ENCODE results near the gene NBR1.

The NBR1 gene

GRCh38 chr17:43213545-43213944 lies 42.5 kb downstream of the NBR1 start:
- FAIRE-seq (no peak), DNase-seq (ENCODE audit: insufficient read length, low spot score) (no peak)
- TF ChIP-seq POLR2AphosphoS5 (IDR thresholded peaks at IDR 0.05; ENCODE audit: low read depth, low read length) (no peak), SPI1 (IDR thresholded peaks at IDR 0.05; ENCODE audit: low read depth, low read length) (no peak), TAF1 (IDR thresholded peaks at IDR 0.05; ENCODE audit: low read depth, low read length) (no peak), PAX5 (IDR thresholded peaks at IDR 0.05; ENCODE audit: insufficient read depth, low read length, severe bottlenecking) (no peak), POU2F2 (IDR thresholded peaks at IDR 0.05; ENCODE audit: low read depth, low read length) (no peak), POLR2A (IDR thresholded peaks at IDR 0.05; ENCODE audit: low read depth, low read length) (no peak)

GRCh38 chr17:43215341-43215740 lies 44.3 kb downstream of the NBR1 start:
- no peak for TF ChIP-seq POLR2A (IDR thresholded peaks at IDR 0.05; ENCODE audit: low read depth, low read length)
- TF ChIP-seq POU2F2 (IDR thresholded peaks at IDR 0.05; ENCODE audit: low read depth, low read length), result no peak
- TF ChIP-seq TAF1 (IDR thresholded peaks at IDR 0.05; ENCODE audit: low read depth, low read length), result no peak
- no peak for TF ChIP-seq SPI1 (IDR thresholded peaks at IDR 0.05; ENCODE audit: low read depth, low read length)
- no peak for TF ChIP-seq PAX5 (IDR thresholded peaks at IDR 0.05; ENCODE audit: insufficient read depth, low read length, severe bottlenecking)
- TF ChIP-seq POLR2AphosphoS5 (IDR thresholded peaks at IDR 0.05; ENCODE audit: low read depth, low read length), result no peak
- DNase-seq (ENCODE audit: insufficient read length, low spot score), result no peak
- no peak for FAIRE-seq

- FAIRE-seq, result no peak
- TF ChIP-seq POU2F2 (IDR thresholded peaks at IDR 0.05; ENCODE audit: low read depth, low read length), result no peak
- no peak for TF ChIP-seq PAX5 (IDR thresholded peaks at IDR 0.05; ENCODE audit: insufficient read depth, low read length, severe bottlenecking)
- no peak for TF ChIP-seq SPI1 (IDR thresholded peaks at IDR 0.05; ENCODE audit: low read depth, low read length)
- TF ChIP-seq POLR2AphosphoS5 (IDR thresholded peaks at IDR 0.05; ENCODE audit: low read depth, low read length), result no peak
- TF ChIP-seq POLR2A (IDR thresholded peaks at IDR 0.05; ENCODE audit: low read depth, low read length), result no peak
- TF ChIP-seq TAF1 (IDR thresholded peaks at IDR 0.05; ENCODE audit: low read depth, low read length), result no peak
- DNase-seq (ENCODE audit: insufficient read length, low spot score), result no peak
Measured at GRCh38 chr17:43216369-43216761, 45.4 kb downstream of the NBR1 start.

GRCh38 chr17:43216762-43217613 lies 46.0 kb downstream of the NBR1 start:
- TF ChIP-seq POLR2AphosphoS5 (IDR thresholded peaks at IDR 0.05; ENCODE audit: low read depth, low read length) (no peak), POU2F2 (IDR thresholded peaks at IDR 0.05; ENCODE audit: low read depth, low read length) (no peak), SPI1 (IDR thresholded peaks at IDR 0.05; ENCODE audit: low read depth, low read length) (no peak), PAX5 (IDR thresholded peaks at IDR 0.05; ENCODE audit: insufficient read depth, low read length, severe bottlenecking) (no peak), TAF1 (IDR thresholded peaks at IDR 0.05; ENCODE audit: low read depth, low read length) (no peak), POLR2A (IDR thresholded peaks at IDR 0.05; ENCODE audit: low read depth, low read length) (no peak)
- DNase-seq (ENCODE audit: insufficient read length, low spot score) (no peak), FAIRE-seq (no peak)

- TF ChIP-seq PAX5 (IDR thresholded peaks at IDR 0.05; ENCODE audit: insufficient read depth, low read length, severe bottlenecking), result no peak
- no peak for TF ChIP-seq POU2F2 (IDR thresholded peaks at IDR 0.05; ENCODE audit: low read depth, low read length)
- TF ChIP-seq POLR2AphosphoS5 (IDR thresholded peaks at IDR 0.05; ENCODE audit: low read depth, low read length), result no peak
- TF ChIP-seq TAF1 (IDR thresholded peaks at IDR 0.05; ENCODE audit: low read depth, low read length), result no peak
- TF ChIP-seq SPI1 (IDR thresholded peaks at IDR 0.05; ENCODE audit: low read depth, low read length), result no peak
- TF ChIP-seq POLR2A (IDR thresholded peaks at IDR 0.05; ENCODE audit: low read depth, low read length), result no peak
- FAIRE-seq (no peak), DNase-seq (ENCODE audit: insufficient read length, low spot score) (no peak)
Measured at GRCh38 chr17:43217614-43218087, 46.6 kb downstream of the NBR1 start.

GRCh38 chr17:43219001-43219400 lies 48.0 kb downstream of the NBR1 start:
- FAIRE-seq (no peak), DNase-seq (ENCODE audit: insufficient read length, low spot score) (no peak)
- TF ChIP-seq SPI1 (IDR thresholded peaks at IDR 0.05; ENCODE audit: low read depth, low read length) (no peak), TAF1 (IDR thresholded peaks at IDR 0.05; ENCODE audit: low read depth, low read length) (no peak), POU2F2 (IDR thresholded peaks at IDR 0.05; ENCODE audit: low read depth, low read length) (no peak), POLR2AphosphoS5 (IDR thresholded peaks at IDR 0.05; ENCODE audit: low read depth, low read length) (no peak), POLR2A (IDR thresholded peaks at IDR 0.05; ENCODE audit: low read depth, low read length) (no peak), PAX5 (IDR thresholded peaks at IDR 0.05; ENCODE audit: insufficient read depth, low read length, severe bottlenecking) (no peak)

- TF ChIP-seq PAX5 (IDR thresholded peaks at IDR 0.05; ENCODE audit: insufficient read depth, low read length, severe bottlenecking) (no peak), POU2F2 (IDR thresholded peaks at IDR 0.05; ENCODE audit: low read depth, low read length) (no peak), POLR2A (IDR thresholded peaks at IDR 0.05; ENCODE audit: low read depth, low read length) (no peak), TAF1 (IDR thresholded peaks at IDR 0.05; ENCODE audit: low read depth, low read length) (no peak), POLR2AphosphoS5 (IDR thresholded peaks at IDR 0.05; ENCODE audit: low read depth, low read length) (no peak), SPI1 (IDR thresholded peaks at IDR 0.05; ENCODE audit: low read depth, low read length) (no peak)
- DNase-seq (ENCODE audit: insufficient read length, low spot score), result no peak
- no peak for FAIRE-seq
Measured at GRCh38 chr17:43219746-43220380, 48.8 kb downstream of the NBR1 start.

- TF ChIP-seq PAX5 (IDR thresholded peaks at IDR 0.05; ENCODE audit: insufficient read depth, low read length, severe bottlenecking) (no peak), SPI1 (IDR thresholded peaks at IDR 0.05; ENCODE audit: low read depth, low read length) (no peak), POU2F2 (IDR thresholded peaks at IDR 0.05; ENCODE audit: low read depth, low read length) (no peak), POLR2A (IDR thresholded peaks at IDR 0.05; ENCODE audit: low read depth, low read length) (no peak), TAF1 (IDR thresholded peaks at IDR 0.05; ENCODE audit: low read depth, low read length) (no peak), POLR2AphosphoS5 (IDR thresholded peaks at IDR 0.05; ENCODE audit: low read depth, low read length) (no peak)
- FAIRE-seq (no peak), DNase-seq (ENCODE audit: insufficient read length, low spot score) (no peak)
Measured at GRCh38 chr17:43220511-43221125, 49.6 kb downstream of the NBR1 start.

Measured in GM12891 (cell line).